Cardiac fibroblast (primary cell): ENCODE data around the gene GPC3.

Experiments
- DNase-seq, 2 donors: peaks; one replicate each; pipeline versions ENCODE4 v3.0.0 to v3.0.0-alpha.2; 2010; ENCODE audit warnings: low read depth in 2 of 2
- H3K4me3 ChIP-seq, 2 donors: replicated peaks in 1 of 2; 1 replicate in 1 of 2; 2 replicates in 1 of 2; pipeline ENCODE4 v1.5.1; 2011; ENCODE audit warnings: low read depth in 2 of 2, low read length in 2 of 2, mild to moderate bottlenecking in 2 of 2, moderate library complexity in 1 of 2
- TF ChIP-seq, protein P1 (sequence below): IDR thresholded peaks from one replicate; pipeline ENCODE4 v1.5.1; 2011; ENCODE audit warnings: low read depth, mild to moderate bottlenecking, low read length, inconsistent platforms

The GPC3 gene

GRCh38 chrX:133956570-133957340, 28.6 kb downstream of the GPC3 start:
- TF ChIP-seq, protein P1, sequence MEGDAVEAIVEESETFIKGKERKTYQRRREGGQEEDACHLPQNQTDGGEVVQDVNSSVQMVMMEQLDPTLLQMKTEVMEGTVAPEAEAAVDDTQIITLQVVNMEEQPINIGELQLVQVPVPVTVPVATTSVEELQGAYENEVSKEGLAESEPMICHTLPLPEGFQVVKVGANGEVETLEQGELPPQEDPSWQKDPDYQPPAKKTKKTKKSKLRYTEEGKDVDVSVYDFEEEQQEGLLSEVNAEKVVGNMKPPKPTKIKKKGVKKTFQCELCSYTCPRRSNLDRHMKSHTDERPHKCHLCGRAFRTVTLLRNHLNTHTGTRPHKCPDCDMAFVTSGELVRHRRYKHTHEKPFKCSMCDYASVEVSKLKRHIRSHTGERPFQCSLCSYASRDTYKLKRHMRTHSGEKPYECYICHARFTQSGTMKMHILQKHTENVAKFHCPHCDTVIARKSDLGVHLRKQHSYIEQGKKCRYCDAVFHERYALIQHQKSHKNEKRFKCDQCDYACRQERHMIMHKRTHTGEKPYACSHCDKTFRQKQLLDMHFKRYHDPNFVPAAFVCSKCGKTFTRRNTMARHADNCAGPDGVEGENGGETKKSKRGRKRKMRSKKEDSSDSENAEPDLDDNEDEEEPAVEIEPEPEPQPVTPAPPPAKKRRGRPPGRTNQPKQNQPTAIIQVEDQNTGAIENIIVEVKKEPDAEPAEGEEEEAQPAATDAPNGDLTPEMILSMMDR = no peak
- no peak for DNase-seq
- no peak overlapping the region for H3K4me3 ChIP-seq

- TF ChIP-seq, protein P1 = no peak
- no peak overlapping the region for H3K4me3 ChIP-seq
- no peak for DNase-seq
Observed at GRCh38 chrX:133953785-133954355, 31.5 kb downstream of the GPC3 start.

GRCh38 chrX:133953078-133953477, 32.3 kb downstream of the GPC3 start:
- DNase-seq = no peak
- H3K4me3 ChIP-seq = no peak overlapping the region
- TF ChIP-seq, protein P1 = no peak

GRCh38 chrX:133951098-133951497, 34.3 kb downstream of the GPC3 start:
- TF ChIP-seq, protein P1 = no peak
- DNase-seq = no peak

GRCh38 chrX:133950214-133950613, 35.2 kb downstream of the GPC3 start:
- TF ChIP-seq, protein P1 = no peak
- DNase-seq = no peak
- H3K4me3 ChIP-seq = no peak overlapping the region

More at GRCh38 chrX:133951098-133951497, 34.3 kb downstream of the GPC3 start:
- H3K4me3 ChIP-seq = no peak overlapping the region

- no peak for DNase-seq
Observed at GRCh38 chrX:133948895-133949294, 36.5 kb downstream of the GPC3 start.

More at GRCh38 chrX:133948895-133949294, 36.5 kb downstream of the GPC3 start:
- no peak overlapping the region for H3K4me3 ChIP-seq
- TF ChIP-seq, protein P1 = no peak
